Measurements from ENCODE around the gene PRKAR1B.

Gene PRKAR1B

GRCh38 chr7:653829-654764 is 73.0 kb downstream of the PRKAR1B start (continued):
- TF ChIP-seq ZNF621 (tag by site-specific recombination; IDR thresholded peaks at IDR 0.05) (peak; percentile 28; the same call in 1 of the 2 replicates), ZFP41 (tag by site-specific recombination; IDR thresholded peaks at IDR 0.05; ENCODE audit: borderline replicate concordance) (no peak; the same call in 1 of the 2 replicates), ZNF501 (tag by site-specific recombination; IDR thresholded peaks at IDR 0.05) (no peak), ZNF747 (tag by site-specific recombination; IDR thresholded peaks at IDR 0.05) (0 out of 2 replicates have a peak, but pooled peaks have one; percentile 5), ZNF280D (tag by site-specific recombination; IDR thresholded peaks at IDR 0.05) (no peak), ZNF174 (tag by site-specific recombination; IDR thresholded peaks at IDR 0.05) (no peak), ZSCAN5A (tag by site-specific recombination; IDR thresholded peaks at IDR 0.05) (no peak), YY1 (tag by site-specific recombination; IDR thresholded peaks at IDR 0.05) (no peak)

GRCh38 chr7:652881-653280 is 74.2 kb downstream of the PRKAR1B start:
- Histone ChIP-seq H3K4me3 (ENCODE audit: low read depth, low read length) (no peak overlapping the region), H3K4me1 (ENCODE audit: control insufficient read depth, insufficient read depth, low read length) (no peaks in the 10 kb centered on the region), H3K27ac (ENCODE audit: extremely low read depth, low read depth, low read length) (no peak overlapping the region), H3K36me3 (ENCODE audit: control insufficient read depth in 2 of 2, insufficient read depth in 1 of 2, low read length in 2 of 2) (no peaks in the 10 kb centered on the region; a peak in 1 of 3 replicates), H3K9me3 (ENCODE audit: control insufficient read depth, insufficient read depth, low read depth, low read length) (no peaks in the 10 kb centered on the region)
- ChIA-PET POLR2A (no interaction called here), CTCF (no interaction called here)
- TF ChIP-seq PRDM2 (tag by site-specific recombination; IDR thresholded peaks at IDR 0.05; ENCODE audit: borderline replicate concordance) (no peak), ZNF10 (tag by site-specific recombination; IDR thresholded peaks at IDR 0.05) (no peak), ZNF155 (tag by site-specific recombination; IDR thresholded peaks at IDR 0.05) (no peak), ZNF184 (tag by site-specific recombination; IDR thresholded peaks at IDR 0.05) (no peak), ZNF488 (tag by site-specific recombination; IDR thresholded peaks at IDR 0.05) (no peak), ZNF654 (tag by site-specific recombination; IDR thresholded peaks at IDR 0.05; ENCODE audit: low read depth) (no peak), ZNF174 (tag by site-specific recombination; IDR thresholded peaks at IDR 0.05) (no peak), ZNF132 (tag by site-specific recombination; IDR thresholded peaks at IDR 0.05; ENCODE audit: borderline replicate concordance) (no peak), MZF1 (tag by site-specific recombination; IDR thresholded peaks at IDR 0.05; ENCODE audit: borderline replicate concordance) (no peak), ZNF529 (tag by site-specific recombination; IDR thresholded peaks at IDR 0.05; ENCODE audit: insufficient replicate concordance) (no peak), ZNF202 (tag by site-specific recombination; IDR thresholded peaks at IDR 0.05; ENCODE audit: borderline replicate concordance) (no peak), ZNF19 (tag by site-specific recombination; IDR thresholded peaks at IDR 0.05; ENCODE audit: low read depth) (no peak), ZNF280C (tag by site-specific recombination; IDR thresholded peaks at IDR 0.05) (no peak)
